SK-N-SH (cell line): ENCODE measurements around the gene OCA2. TPM values are rescaled to one million over a fixed set of nuclear protein-coding genes. Genes with fewer than 3 reads are reported as not detected.
"Not testable (repeated sequence)": the region's sequence is repeated elsewhere in the genome, so short reads cannot be mapped to it uniquely, and the experiment has no call there.

Experiments used
- CTCF ChIA-PET: fragments of 300-600, 350-600 bp; formaldehyde crosslinking; extraction: SDS; loops from one replicate; lab custom pipeline; 2021; lab: Yijun Ruan, JAX
- POLR2A ChIA-PET: fragments of 350-600 bp; sonication (Branson Sonifier 250); formaldehyde crosslinking; extraction: SDS; loops from one replicate; lab custom pipeline; 2020; ENCODE audit warnings: antibody characterized with exemption, inconsistent platforms; lab: Yijun Ruan, JAX
- DNase-seq: peaks from one replicate; pipeline ENCODE4 v3.0.0; 2012
- H2AFZ ChIP-seq: fragments of 200-600 bp; sonication (generic); 2 replicates; pipeline ENCODE4 v1.8.1; 2016; ENCODE audit warnings: antibody characterized with exemption, mild to moderate bottlenecking, low read depth
- H3F3A ChIP-seq: fragments of 200-600 bp; sonication (generic); replicated peaks from 2 replicates; pipeline ENCODE3; 2016; ENCODE audit warnings: antibody characterized with exemption, mild to moderate bottlenecking; ENCODE audit not compliant: insufficient read depth
- H3K27ac ChIP-seq, 2 experiments: fragments of 200-500 bp in 1 of 2; fragments of 200-600 bp in 1 of 2; sonication (Bioruptor generic) in 1 of 2; sonication (generic), shearing (Covaris generic) in 1 of 2; 2 replicates each; pipeline versions ENCODE4 v1.5.1 to v1.6.1; 2014 to 2016; ENCODE audit warnings: low read depth in 2 of 2, inconsistent platforms in 1 of 2, low read length in 1 of 2, mild to moderate bottlenecking in 1 of 2, mixed read lengths in 1 of 2
- H3K27me3 ChIP-seq: fragments of 200-600 bp; sonication (generic), shearing (Covaris generic); 2 replicates; pipeline ENCODE4 v1.6.1; 2016; ENCODE audit warnings: mixed run types; ENCODE audit not compliant: insufficient read depth
- H3K36me3 ChIP-seq, 2 experiments: fragments of 200-500 bp in 1 of 2; fragments of 200-600 bp in 1 of 2; sonication (Bioruptor generic) in 1 of 2; sonication (generic) in 1 of 2; replicated peaks in 1 of 2; 2 replicates each; pipeline versions ENCODE3 to v1.5.1; 2014 to 2016; ENCODE audit warnings: low read length in 1 of 2, mild to moderate bottlenecking in 1 of 2; ENCODE audit not compliant: insufficient read depth in 2 of 2, control insufficient read depth in 1 of 2
- H3K4me1 ChIP-seq, 2 experiments: fragments of 200-500 bp in 1 of 2; fragments of 200-600 bp in 1 of 2; sonication (Bioruptor generic) in 1 of 2; sonication (generic), shearing (Covaris generic) in 1 of 2; 2 replicates each; pipeline versions ENCODE4 v1.5.1 to v1.6.1; 2014 to 2016; ENCODE audit warnings: low read depth in 1 of 2, low read length in 1 of 2, mixed run types in 1 of 2; ENCODE audit not compliant: insufficient read depth in 2 of 2, control insufficient read depth in 1 of 2
- H3K4me2 ChIP-seq: fragments of 200-600 bp; sonication (generic), shearing (Covaris generic); 2 replicates; pipeline ENCODE4 v1.6.1; 2017; ENCODE audit warnings: mixed run types
- H3K4me3 ChIP-seq, 2 experiments: fragments of 200-500 bp in 1 of 2; fragments of 200-600 bp in 1 of 2; sonication (Bioruptor generic) in 1 of 2; sonication (generic), shearing (Covaris generic) in 1 of 2; 2 replicates each; pipeline versions ENCODE4 v1.5.1 to v1.8.1; 2014 to 2016; ENCODE audit warnings: low read depth in 2 of 2, inconsistent platforms in 1 of 2, low read length in 1 of 2, mild to moderate bottlenecking in 1 of 2, mixed read lengths in 1 of 2, moderate library complexity in 1 of 2
- H3K79me2 ChIP-seq: fragments of 200-600 bp; sonication (generic); 2 replicates; pipeline ENCODE4 v1.8.1; 2017; ENCODE audit warnings: mild to moderate bottlenecking; ENCODE audit not compliant: insufficient read depth
- H3K9ac ChIP-seq: fragments of 200-600 bp; sonication (generic); 2 replicates; pipeline ENCODE4 v1.6.1; 2017; ENCODE audit warnings: mixed run types
- H3K9me2 ChIP-seq: fragments of 200-600 bp; sonication (generic); 2 replicates; pipeline ENCODE4 v1.6.1; 2017; ENCODE audit warnings: mixed run types
- H3K9me3 ChIP-seq: fragments of 200-600 bp; sonication (generic); 2 replicates; pipeline ENCODE4 v1.6.1; 2017; ENCODE audit warnings: mixed run types, mild to moderate bottlenecking, moderate library complexity
- H4K20me1 ChIP-seq: fragments of 200-600 bp; sonication (generic); 2 replicates; pipeline ENCODE4 v1.6.1; 2017; ENCODE audit warnings: mild to moderate bottlenecking, mixed run types; ENCODE audit not compliant: insufficient read depth
- ELF1 ChIP-seq: IDR thresholded peaks from 2 replicates; pipeline ENCODE4 v1.4.0; 2012
- EZH2phosphoT487 ChIP-seq: fragments of 200-600 bp; sonication (generic); IDR thresholded peaks from 2 replicates; pipeline ENCODE4 v1.6.1; 2017; ENCODE audit warnings: low read depth, mixed run types, mild to moderate bottlenecking, antibody characterized with exemption, moderate library complexity, borderline replicate concordance
- FOSL2 ChIP-seq: IDR thresholded peaks from 2 replicates; pipeline ENCODE4 v1.4.0; 2012; ENCODE audit warnings: low read depth, mild to moderate bottlenecking, moderate library complexity, borderline replicate concordance
- MAX ChIP-seq: IDR thresholded peaks from 2 replicates; pipeline ENCODE4 v1.4.0; 2012; ENCODE audit warnings: low read depth
- MEF2A ChIP-seq: IDR thresholded peaks from 2 replicates; pipeline ENCODE4 v1.4.0; 2012; ENCODE audit warnings: low read depth, borderline replicate concordance
- NFIC ChIP-seq: IDR thresholded peaks from 2 replicates; pipeline ENCODE4 v1.4.0; 2012; ENCODE audit warnings: borderline replicate concordance
- SIN3A ChIP-seq: IDR thresholded peaks from 2 replicates; pipeline ENCODE4 v1.6.1; 2012; ENCODE audit warnings: low read depth, mild to moderate bottlenecking, low read length, moderate library complexity, borderline replicate concordance
- TAF1 ChIP-seq: IDR thresholded peaks from 2 replicates; pipeline ENCODE4 v1.6.1; 2012; ENCODE audit warnings: low read depth, mild to moderate bottlenecking, low read length, moderate library complexity, borderline replicate concordance
- USF2 ChIP-seq: fragments of 150-350 bp; IDR thresholded peaks from 2 replicates; pipeline ENCODE4 v1.6.1; 2017; ENCODE audit warnings: antibody characterized with exemption, low read length, low read depth, borderline replicate concordance
- WGBS: methylation state at CpG from one replicate; pipeline ENCODE4 v1.1.6; 2017; ENCODE audit warnings: low lambda C conversion rate; 5-methylcytosine and 5-hydroxymethylcytosine counted together
- polyA plus RNA-seq, 3 experiments: library from polyadenylated mRNA; depleted of rRNA; stranded (reverse); fragments of >200 nt; gene quantifications; 2 replicates each; pipeline ENCODE4 v1.2.3, GENCODE V29; 2012

Gene OCA2
- polyA plus RNA-seq, 1 of the 3 experiments (the other 2 are of a cell fraction) = 0.16 TPM

- TF ChIP-seq TAF1 = no peak
- TF ChIP-seq FOSL2 = no peak
- TF ChIP-seq NFIC = no peak
- TF ChIP-seq SIN3A = no peak
Observed at GRCh38 chr15:28122038-28122949, 23.2 kb upstream of the OCA2 start (continued).

- H3K36me3 ChIP-seq = peaks cover 21 to 48% of the 10 kb centered on the region in 2 experiments
- H4K20me1 ChIP-seq, H3K4me2 ChIP-seq, DNase-seq, H3K27me3 ChIP-seq, H3K79me2 ChIP-seq, H3K9me2 ChIP-seq, POLR2A ChIA-PET, H2AFZ ChIP-seq, H3K4me3 ChIP-seq, H3F3A ChIP-seq, H3K9me3 ChIP-seq, H3K9ac ChIP-seq, H3K27ac ChIP-seq, H3K4me1 ChIP-seq: not testable (repeated sequence)
- CTCF ChIA-PET = interaction anchor here (0.5 to 1.2 kb wide), 3 partner anchors 36 to 1235 kb away, joined by 3 to 4 read pairs (median 3); no protein-coding TSS in a partner anchor
- 100% methylated on average over 10 of the region's 16 CpGs for WGBS
Observed at GRCh38 chr15:28121577-28121976, 22.5 kb upstream of the OCA2 start.

- no peak for TF ChIP-seq EZH2phosphoT487
- no peak for TF ChIP-seq ELF1
- no peak for TF ChIP-seq USF2
- no peak for TF ChIP-seq MAX
- no peak for TF ChIP-seq MEF2A
- TF ChIP-seq, all 33 proteins: peak for 0
- Histone ChIP-seq H3K4me1 (no peaks in the 10 kb centered on the region; a peak in 1 of 4 replicates), H3K9ac (no peak overlapping the region), H4K20me1 (no peaks in the 10 kb centered on the region), H2AFZ (no peak overlapping the region), H3K27me3 (no peaks in the 10 kb centered on the region), H3K9me2 (no peaks in the 10 kb centered on the region), H3K79me2 (no peaks in the 10 kb centered on the region), H3K27ac (no peak overlapping the region), H3F3A (no peaks in the 10 kb centered on the region), H3K9me3 (no peaks in the 10 kb centered on the region), H3K4me2 (no peak overlapping the region), H3K36me3 (peaks cover 21 to 50% of the 10 kb centered on the region in 2 experiments), H3K4me3 (no peak overlapping the region)
- WGBS = 92% methylated on average over 4 of the region's 4 CpGs
- ChIA-PET CTCF (interaction anchor here (1.2 to 1.9 kb wide), 2 partner anchors 10 to 35 kb away, joined by 3 to 4 read pairs; no protein-coding TSS in a partner anchor), POLR2A (no interaction called here)
- no peak for DNase-seq
Observed at GRCh38 chr15:28120359-28120640, 21.2 kb upstream of the OCA2 start.
